Endothelial cell (in vitro differentiated cells): ENCODE results near the gene GLCCI1. TPM values are rescaled to one million over a fixed set of nuclear protein-coding genes. Genes with fewer than 3 reads are reported as not detected.

Experiments used
- DNase-seq: peaks from one replicate; pipeline ENCODE4 v3.0.0; 2021; ENCODE audit warnings: low spot score
- H3K27ac Mint-ChIP-seq: one replicate; pipeline ENCODE4 v1.8.0; 2021; ENCODE audit warnings: mixed read lengths, inconsistent platforms; ENCODE audit not compliant: unreplicated experiment
- H3K27me3 Mint-ChIP-seq: one replicate; pipeline ENCODE4 v1.8.0; 2021; ENCODE audit warnings: mild to moderate bottlenecking, moderate library complexity, mixed read lengths, inconsistent platforms; ENCODE audit not compliant: unreplicated experiment
- H3K36me3 Mint-ChIP-seq: one replicate; pipeline ENCODE4 v1.8.0; 2021; ENCODE audit warnings: mild to moderate bottlenecking, low read depth, mixed read lengths, inconsistent platforms; ENCODE audit not compliant: unreplicated experiment
- H3K4me1 Mint-ChIP-seq: one replicate; pipeline ENCODE4 v1.8.0; 2021; ENCODE audit warnings: mild to moderate bottlenecking, mixed read lengths, inconsistent platforms; ENCODE audit not compliant: unreplicated experiment
- H3K4me3 Mint-ChIP-seq: one replicate; pipeline ENCODE4 v1.8.0; 2021; ENCODE audit warnings: mild to moderate bottlenecking, mixed read lengths, inconsistent platforms; ENCODE audit not compliant: unreplicated experiment
- H3K9me3 Mint-ChIP-seq: one replicate; pipeline ENCODE4 v1.8.0; 2021; ENCODE audit warnings: mixed read lengths, inconsistent platforms; ENCODE audit not compliant: unreplicated experiment
- total RNA-seq: library from RNA; stranded (reverse); fragmentation: NEBNext Ultra II Directional; extraction: Animal tissue kit (Norgen Biotek cat#: 25700); gene quantifications from one replicate; pipeline ENCODE4 v1.2.1, GENCODE V29; 2021; ENCODE audit not compliant: unreplicated experiment
- TF ChIP-seq, protein P1 (sequence below): fragments of 200-600 bp; sonication (generic); IDR thresholded peaks from one replicate; pipeline ENCODE4 v1.5.0; 2021; ENCODE audit warnings: antibody characterized with exemption; ENCODE audit not compliant: unreplicated experiment

Gene GLCCI1
- total RNA-seq, 1 donor from 2014 or later, result 13.8 TPM

DNA sequence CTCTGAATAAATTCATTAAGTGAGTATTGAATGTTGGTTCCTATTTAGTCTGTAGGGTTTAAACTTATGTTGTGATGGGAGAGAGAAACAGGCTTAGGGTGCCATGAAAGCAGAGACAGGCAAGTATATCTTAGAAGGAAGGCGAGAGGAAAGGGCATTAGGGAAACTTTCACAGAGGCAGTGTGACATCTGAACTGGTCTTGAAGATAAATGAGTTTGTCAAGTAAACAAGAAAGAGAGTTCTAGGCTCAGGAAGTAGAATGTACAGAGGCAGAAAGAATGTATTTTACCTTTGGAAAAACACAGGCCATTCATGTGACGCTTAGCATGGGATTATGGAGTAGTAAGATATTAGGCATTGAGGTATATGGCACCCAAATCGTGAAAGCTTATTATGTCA, 34.5 kb downstream of the GLCCI1 start:
- no peaks in the 10 kb centered on the region for H3K4me1 Mint-ChIP-seq
- no peaks in the 10 kb centered on the region for H3K36me3 Mint-ChIP-seq
- DNase-seq, result no peak
- H3K4me3 Mint-ChIP-seq, result no peak overlapping the region
- TF ChIP-seq, protein P1, sequence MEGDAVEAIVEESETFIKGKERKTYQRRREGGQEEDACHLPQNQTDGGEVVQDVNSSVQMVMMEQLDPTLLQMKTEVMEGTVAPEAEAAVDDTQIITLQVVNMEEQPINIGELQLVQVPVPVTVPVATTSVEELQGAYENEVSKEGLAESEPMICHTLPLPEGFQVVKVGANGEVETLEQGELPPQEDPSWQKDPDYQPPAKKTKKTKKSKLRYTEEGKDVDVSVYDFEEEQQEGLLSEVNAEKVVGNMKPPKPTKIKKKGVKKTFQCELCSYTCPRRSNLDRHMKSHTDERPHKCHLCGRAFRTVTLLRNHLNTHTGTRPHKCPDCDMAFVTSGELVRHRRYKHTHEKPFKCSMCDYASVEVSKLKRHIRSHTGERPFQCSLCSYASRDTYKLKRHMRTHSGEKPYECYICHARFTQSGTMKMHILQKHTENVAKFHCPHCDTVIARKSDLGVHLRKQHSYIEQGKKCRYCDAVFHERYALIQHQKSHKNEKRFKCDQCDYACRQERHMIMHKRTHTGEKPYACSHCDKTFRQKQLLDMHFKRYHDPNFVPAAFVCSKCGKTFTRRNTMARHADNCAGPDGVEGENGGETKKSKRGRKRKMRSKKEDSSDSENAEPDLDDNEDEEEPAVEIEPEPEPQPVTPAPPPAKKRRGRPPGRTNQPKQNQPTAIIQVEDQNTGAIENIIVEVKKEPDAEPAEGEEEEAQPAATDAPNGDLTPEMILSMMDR, result no peak
- no peaks in the 10 kb centered on the region for H3K27me3 Mint-ChIP-seq
- no peak overlapping the region for H3K27ac Mint-ChIP-seq
- H3K9me3 Mint-ChIP-seq, result no peaks in the 10 kb centered on the region

- Mint-ChIP-seq H3K36me3 (no peaks in the 10 kb centered on the region), H3K27me3 (no peaks in the 10 kb centered on the region), H3K27ac (no peak overlapping the region), H3K4me3 (no peak overlapping the region), H3K4me1 (no peaks in the 10 kb centered on the region), H3K9me3 (no peaks in the 10 kb centered on the region)
- DNase-seq, result no peak
- TF ChIP-seq, protein P1, result no peak
Measured at GRCh38 chr7:8005279-8005678, 36.7 kb downstream of the GLCCI1 start.

GRCh38 chr7:8014399-8014798, 45.8 kb downstream of the GLCCI1 start:
- no peaks in the 10 kb centered on the region for H3K4me1 Mint-ChIP-seq
- TF ChIP-seq, protein P1, result no peak
- no peak overlapping the region for H3K4me3 Mint-ChIP-seq

GRCh38 chr7:8015100-8015745, 46.6 kb downstream of the GLCCI1 start:
- H3K9me3 Mint-ChIP-seq, result no peaks in the 10 kb centered on the region
- no peak overlapping the region for H3K4me3 Mint-ChIP-seq
- TF ChIP-seq, protein P1, result no peak
- no peaks in the 10 kb centered on the region for H3K4me1 Mint-ChIP-seq
- no peak for DNase-seq
- H3K27ac Mint-ChIP-seq, result no peak overlapping the region
- H3K27me3 Mint-ChIP-seq, result peaks cover 2% of the 10 kb centered on the region
- H3K36me3 Mint-ChIP-seq, result peaks cover 3% of the 10 kb centered on the region

More at GRCh38 chr7:8014399-8014798, 45.8 kb downstream of the GLCCI1 start:
- Mint-ChIP-seq H3K27ac (no peak overlapping the region), H3K36me3 (peaks cover 3% of the 10 kb centered on the region), H3K27me3 (peaks cover 2% of the 10 kb centered on the region), H3K9me3 (no peaks in the 10 kb centered on the region)
- DNase-seq, result no peak

DNA sequence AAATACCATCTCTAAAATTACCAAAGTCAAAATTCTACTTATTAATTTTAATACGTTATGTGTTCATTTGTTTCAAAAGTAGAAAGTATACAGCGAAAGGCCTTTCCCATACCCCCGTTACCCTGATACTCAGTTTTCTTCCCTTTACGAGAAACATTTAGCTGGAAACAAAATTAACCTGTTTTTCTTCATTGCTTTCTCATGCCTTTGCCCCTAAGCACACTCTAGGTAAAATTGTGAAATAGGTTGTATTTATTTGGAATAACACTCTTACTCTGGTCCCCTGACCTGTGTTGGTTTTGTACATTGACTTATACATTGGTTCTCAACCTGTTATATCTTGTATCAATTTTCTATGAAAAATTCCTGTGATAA, 47.1 kb downstream of the GLCCI1 start:
- Mint-ChIP-seq H3K9me3 (no peaks in the 10 kb centered on the region), H3K4me1 (no peaks in the 10 kb centered on the region), H3K27me3 (peaks cover 2% of the 10 kb centered on the region), H3K36me3 (peaks cover 3% of the 10 kb centered on the region), H3K4me3 (no peak overlapping the region), H3K27ac (no peak overlapping the region)
- TF ChIP-seq, protein P1, result no peak
- DNase-seq, result no peak
